Spleen (tissue), 7 donors: Measurements from ENCODE around the gene ADAMTS12.

ENCODE experiments used
- POLR2A ChIP-seq, 3 donors: fragments of 450-650 bp; IDR thresholded peaks; one replicate each; pipeline ENCODE4 v1.5.1; 2017; ENCODE audit warnings: antibody characterized with exemption in 3 of 3, mild to moderate bottlenecking in 1 of 3
- POLR2AphosphoS5 ChIP-seq, 3 donors: sonication (generic); formaldehyde crosslinking; IDR thresholded peaks; one replicate each; pipeline ENCODE4 v1.5.1; 2017; ENCODE audit warnings: antibody characterized with exemption in 3 of 3
- TF ChIP-seq, protein P1 (sequence below), 11 experiments: fragments of 200-600 bp in 7 of 11; fragments of 450-650 bp in 4 of 11; sonication (generic) in 4 of 11; IDR thresholded peaks in 8 of 11; conservative IDR thresholded peaks in 3 of 11; 1 replicate in 7 of 11; 2 replicates in 4 of 11; pipeline versions ENCODE4 v1.4.0 to v1.8.0; 2016 to 2021; ENCODE audit warnings: antibody characterized with exemption in 11 of 11, inconsistent platforms in 4 of 11, mild to moderate bottlenecking in 1 of 11
- donor health status: DM: no; HTN: no; CAD: no; lungs with moderate emphysema.
- donor health status: DM: no; HTN: no; CAD: no.
- donor health status: DM: no; HTN: no; CAD: no.

DNA sequence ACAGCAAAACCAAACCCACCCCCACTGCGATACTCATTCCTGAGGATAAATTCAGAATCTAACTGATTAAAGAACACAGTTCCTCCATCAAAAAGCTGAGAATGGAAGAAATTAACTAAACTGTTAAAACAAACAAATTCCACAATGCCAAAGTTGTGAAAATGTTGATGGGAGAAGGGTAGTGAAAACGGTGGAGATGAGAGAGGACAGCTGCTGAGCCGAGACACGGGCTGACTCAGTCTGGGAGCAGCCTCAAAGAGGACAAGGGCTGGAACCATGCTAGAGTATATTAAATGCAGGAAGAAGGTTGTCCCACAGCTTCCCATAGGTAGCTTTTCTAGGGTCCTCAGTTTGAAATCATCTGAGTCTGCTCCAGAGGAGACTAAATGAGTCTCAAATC lies 14.3 kb downstream of the ADAMTS12 start:
- TF ChIP-seq, protein P1, sequence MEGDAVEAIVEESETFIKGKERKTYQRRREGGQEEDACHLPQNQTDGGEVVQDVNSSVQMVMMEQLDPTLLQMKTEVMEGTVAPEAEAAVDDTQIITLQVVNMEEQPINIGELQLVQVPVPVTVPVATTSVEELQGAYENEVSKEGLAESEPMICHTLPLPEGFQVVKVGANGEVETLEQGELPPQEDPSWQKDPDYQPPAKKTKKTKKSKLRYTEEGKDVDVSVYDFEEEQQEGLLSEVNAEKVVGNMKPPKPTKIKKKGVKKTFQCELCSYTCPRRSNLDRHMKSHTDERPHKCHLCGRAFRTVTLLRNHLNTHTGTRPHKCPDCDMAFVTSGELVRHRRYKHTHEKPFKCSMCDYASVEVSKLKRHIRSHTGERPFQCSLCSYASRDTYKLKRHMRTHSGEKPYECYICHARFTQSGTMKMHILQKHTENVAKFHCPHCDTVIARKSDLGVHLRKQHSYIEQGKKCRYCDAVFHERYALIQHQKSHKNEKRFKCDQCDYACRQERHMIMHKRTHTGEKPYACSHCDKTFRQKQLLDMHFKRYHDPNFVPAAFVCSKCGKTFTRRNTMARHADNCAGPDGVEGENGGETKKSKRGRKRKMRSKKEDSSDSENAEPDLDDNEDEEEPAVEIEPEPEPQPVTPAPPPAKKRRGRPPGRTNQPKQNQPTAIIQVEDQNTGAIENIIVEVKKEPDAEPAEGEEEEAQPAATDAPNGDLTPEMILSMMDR (IDR thresholded peaks at IDR 0.05 in 8 of 11, conservative IDR thresholded peaks at IDR 0.05 in 3 of 11): no peak
- no peak for TF ChIP-seq POLR2A (IDR thresholded peaks at IDR 0.05)
- TF ChIP-seq POLR2AphosphoS5 (IDR thresholded peaks at IDR 0.05): no peak
